Thyroid gland (tissue), 4 donors: ENCODE measurements around the gene FIBCD1. TPM values are rescaled to one million over a fixed set of nuclear protein-coding genes. Genes with fewer than 3 reads are reported as not detected.

Source experiments
- DNase-seq, 2 donors: peaks; one replicate each; pipeline ENCODE4 v3.0.0-alpha.2; 2019
- H3K27ac ChIP-seq, 3 donors: fragments of 200-600 bp; sonication (generic); 1 replicate in 2 of 3; 2 replicates in 1 of 3; pipeline ENCODE4 v1.5.1; 2016 to 2019; ENCODE audit warnings: mild to moderate bottlenecking in 1 of 3, moderate library complexity in 1 of 3
- H3K27me3 ChIP-seq: fragments of 200-600 bp; sonication (generic); one replicate; pipeline ENCODE4 v1.5.1; 2019
- H3K36me3 ChIP-seq, 2 donors: fragments of 200-600 bp; sonication (generic); one replicate each; pipeline ENCODE4 v1.5.1; 2016 to 2019
- H3K4me1 ChIP-seq, 2 donors: fragments of 200-600 bp; sonication (generic); one replicate each; pipeline ENCODE4 v1.5.1; 2017 to 2019
- H3K4me3 ChIP-seq, 3 donors: fragments of 200-600 bp; sonication (generic); replicated peaks in 1 of 3; 1 replicate in 2 of 3; 2 replicates in 1 of 3; pipeline ENCODE4 v1.5.1; 2016; ENCODE audit warnings: mild to moderate bottlenecking in 1 of 3
- H3K9me3 ChIP-seq: fragments of 200-600 bp; sonication (generic); one replicate; pipeline ENCODE4 v1.5.1; 2017
- POLR2A ChIP-seq, 2 donors: fragments of 450-650 bp; IDR thresholded peaks; one replicate each; pipeline ENCODE4 v1.6.1; 2017; ENCODE audit warnings: antibody characterized with exemption in 2 of 2, mild to moderate bottlenecking in 2 of 2, moderate library complexity in 1 of 2
- WGBS, 2 donors: methylation state at CpG; one replicate each; pipeline ENCODE4 v1.1.5; 2017; 5-methylcytosine and 5-hydroxymethylcytosine counted together
- intact Hi-C: fragments of 100-400 bp; cut with DNase I; formaldehyde crosslinking; loops from one replicate; pipeline ENCODE4 v1.15.1; 2023
- total RNA-seq, 4 donors: library from RNA; depleted of rRNA; stranded (reverse); fragments of >200 nt; gene quantifications; one replicate each; pipeline ENCODE4 v1.2.3, GENCODE V29; 2016
- TF ChIP-seq, protein P1 (sequence below), 6 experiments: fragments of 200-600 bp in 3 of 6; fragments of 450-650 bp in 3 of 6; sonication (generic) in 3 of 6; IDR thresholded peaks; one replicate each; pipeline ENCODE4 v1.5.1; 2016 to 2019; ENCODE audit warnings: antibody characterized with exemption in 6 of 6, mild to moderate bottlenecking in 2 of 6, inconsistent platforms in 1 of 6, moderate library complexity in 1 of 6

FIBCD1 gene
- total RNA-seq, 4 donors from 2014 or later = 0.11 to 0.13 TPM; not detected in 2

DNA sequence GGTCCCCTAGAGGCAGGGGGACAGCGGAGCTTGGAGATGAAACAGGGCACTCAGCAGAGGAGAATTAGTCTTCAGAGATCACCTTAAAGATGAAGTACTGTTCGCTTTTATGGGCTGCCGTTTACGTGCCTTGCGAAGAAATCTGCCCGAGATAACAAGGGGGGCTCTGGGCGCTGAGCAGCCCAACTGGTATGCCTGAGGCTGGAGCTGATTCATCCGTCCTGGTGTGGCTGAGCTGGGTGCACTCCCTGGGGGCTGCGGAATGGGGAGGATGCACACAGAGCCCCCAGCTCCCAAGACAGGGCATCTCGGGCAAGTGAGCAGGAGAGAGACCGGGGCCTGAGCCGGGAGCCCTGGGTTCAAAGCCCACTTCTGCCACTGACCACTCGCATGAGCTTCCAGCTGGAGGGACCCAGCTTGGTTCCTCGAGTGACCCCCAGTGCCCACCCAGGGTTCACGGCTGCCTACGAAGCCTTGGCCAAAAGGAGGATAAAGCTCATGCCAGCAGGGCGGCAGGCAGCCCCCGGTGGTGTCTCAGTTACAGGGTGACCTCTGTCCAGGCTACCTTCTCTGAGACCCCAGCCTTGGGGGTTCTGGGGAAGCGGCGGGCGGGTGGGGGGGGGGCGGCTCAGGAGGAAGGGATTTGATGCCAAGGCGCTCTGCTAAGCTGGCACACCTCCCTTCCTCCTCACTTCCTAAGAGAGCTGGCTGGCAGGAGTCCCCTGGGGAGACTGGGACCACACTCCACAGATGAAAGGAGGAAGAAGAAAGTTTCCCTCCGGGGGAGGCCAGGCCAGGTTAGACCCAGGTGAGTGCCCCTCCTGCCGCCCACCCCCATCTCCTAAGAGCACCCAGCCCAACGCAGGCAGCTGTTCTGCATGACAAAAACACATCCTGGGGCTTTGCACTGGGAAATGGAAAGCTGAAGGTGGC lies 5.7 kb downstream of the FIBCD1 start:
- TF ChIP-seq, protein P1, sequence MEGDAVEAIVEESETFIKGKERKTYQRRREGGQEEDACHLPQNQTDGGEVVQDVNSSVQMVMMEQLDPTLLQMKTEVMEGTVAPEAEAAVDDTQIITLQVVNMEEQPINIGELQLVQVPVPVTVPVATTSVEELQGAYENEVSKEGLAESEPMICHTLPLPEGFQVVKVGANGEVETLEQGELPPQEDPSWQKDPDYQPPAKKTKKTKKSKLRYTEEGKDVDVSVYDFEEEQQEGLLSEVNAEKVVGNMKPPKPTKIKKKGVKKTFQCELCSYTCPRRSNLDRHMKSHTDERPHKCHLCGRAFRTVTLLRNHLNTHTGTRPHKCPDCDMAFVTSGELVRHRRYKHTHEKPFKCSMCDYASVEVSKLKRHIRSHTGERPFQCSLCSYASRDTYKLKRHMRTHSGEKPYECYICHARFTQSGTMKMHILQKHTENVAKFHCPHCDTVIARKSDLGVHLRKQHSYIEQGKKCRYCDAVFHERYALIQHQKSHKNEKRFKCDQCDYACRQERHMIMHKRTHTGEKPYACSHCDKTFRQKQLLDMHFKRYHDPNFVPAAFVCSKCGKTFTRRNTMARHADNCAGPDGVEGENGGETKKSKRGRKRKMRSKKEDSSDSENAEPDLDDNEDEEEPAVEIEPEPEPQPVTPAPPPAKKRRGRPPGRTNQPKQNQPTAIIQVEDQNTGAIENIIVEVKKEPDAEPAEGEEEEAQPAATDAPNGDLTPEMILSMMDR (IDR thresholded peaks at IDR 0.05) = no peak
- no peak for TF ChIP-seq POLR2A (IDR thresholded peaks at IDR 0.05)
- H3K9me3 ChIP-seq = no peaks in the 10 kb centered on the region
- H3K4me3 ChIP-seq = no peak overlapping the region
- intact Hi-C loops = no loop called here
- no peak overlapping the region for H3K27ac ChIP-seq
- no peaks in the 10 kb centered on the region for H3K36me3 ChIP-seq
- peaks cover 9% of the 10 kb centered on the region for H3K27me3 ChIP-seq
- peaks cover 7 to 11% of the 10 kb centered on the region in 2 donors for H3K4me1 ChIP-seq
- DNase-seq = no peak
- WGBS, 2 donors = 14 to 16% methylated on average over 9 to 14 of the region's 26 CpGs

- Histone ChIP-seq H3K27ac (no peak overlapping the region), H3K27me3 (peaks cover under 1% of the 10 kb centered on the region), H3K36me3 (no peaks in the 10 kb centered on the region), H3K4me1 (peaks cover 7 to 13% of the 10 kb centered on the region in 2 donors), H3K9me3 (no peaks in the 10 kb centered on the region), H3K4me3 (no peak overlapping the region)
- no peak for TF ChIP-seq POLR2A (IDR thresholded peaks at IDR 0.05)
- TF ChIP-seq, protein P1 (IDR thresholded peaks at IDR 0.05) = no peak
- no peak for DNase-seq
- intact Hi-C loops = no loop called here
- 54 to 55% methylated on average over 18 to 21 of the region's 21 CpGs for WGBS, 2 donors
These were observed 6.6 kb downstream of the FIBCD1 start for GRCh38 chr9:130932255-130933079.

DNA sequence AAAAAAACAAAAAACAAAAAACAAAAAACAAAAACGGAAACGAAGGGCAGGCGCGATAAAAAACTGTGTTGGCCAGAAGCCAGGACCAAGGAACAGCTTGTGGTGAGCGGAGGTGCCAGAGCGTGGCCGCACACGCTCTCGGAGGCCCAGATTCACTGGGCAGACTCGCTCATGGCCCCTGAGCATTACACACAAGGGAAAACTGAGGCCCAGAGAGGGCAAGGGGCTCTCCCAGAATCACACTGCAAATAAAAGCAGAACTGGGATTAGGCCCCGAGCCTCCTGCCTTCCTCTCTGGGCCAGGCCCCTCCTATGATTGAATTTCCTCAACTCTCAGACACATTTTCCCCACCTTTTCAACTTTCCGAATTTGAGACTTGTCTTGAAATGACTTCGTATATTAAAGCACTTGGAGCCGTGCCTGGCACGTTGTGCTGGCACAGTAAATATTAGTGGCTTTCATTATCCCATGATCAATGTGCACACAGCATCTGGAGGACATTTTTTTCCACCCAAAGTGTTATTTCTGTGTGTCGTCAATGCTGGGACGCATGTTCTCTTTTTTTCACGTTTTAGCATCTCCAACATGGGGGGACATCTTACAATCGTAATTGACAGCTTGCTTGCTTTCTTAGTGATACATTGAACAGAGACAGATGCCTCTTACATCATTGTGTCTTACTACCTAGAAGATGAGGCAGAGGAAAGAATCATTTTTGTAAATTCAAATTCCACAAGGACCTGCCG lies 7.4 kb downstream of the FIBCD1 start:
- 75 to 81% methylated on average over 20 of the region's 20 CpGs for WGBS, 2 donors
- TF ChIP-seq POLR2A (IDR thresholded peaks at IDR 0.05) = no peak
- TF ChIP-seq, protein P1 (IDR thresholded peaks at IDR 0.05) = no peak
- intact Hi-C loops = no loop called here
- Histone ChIP-seq H3K27ac (no peak overlapping the region), H3K36me3 (no peaks in the 10 kb centered on the region), H3K4me3 (no peak overlapping the region), H3K9me3 (no peaks in the 10 kb centered on the region), H3K4me1 (peaks cover 7 to 16% of the 10 kb centered on the region in 2 donors), H3K27me3 (no peaks in the 10 kb centered on the region)
- DNase-seq = no peak

GRCh38 chr9:130930804-130931349 lies 8.2 kb downstream of the FIBCD1 start:
- intact Hi-C loops = no loop called here
- WGBS, 2 donors = 88 to 99% methylated on average over 13 to 15 of the region's 15 CpGs
- peaks cover 7 to 16% of the 10 kb centered on the region in 2 donors for H3K4me1 ChIP-seq
- no peak overlapping the region for H3K27ac ChIP-seq
- TF ChIP-seq, protein P1 (IDR thresholded peaks at IDR 0.05) = no peak
- no peak for TF ChIP-seq POLR2A (IDR thresholded peaks at IDR 0.05)
- H3K4me3 ChIP-seq = no peak overlapping the region
- DNase-seq = no peak
- H3K36me3 ChIP-seq = no peaks in the 10 kb centered on the region
- H3K27me3 ChIP-seq = no peaks in the 10 kb centered on the region
- H3K9me3 ChIP-seq = no peaks in the 10 kb centered on the region
